ENCODE data around the gene COMT.

COMT gene

GRCh38 chr22:19964701-19965386 is 23.3 kb downstream of the COMT start:
- Mint-ChIP-seq H3K4me1 (ENCODE audit: low read depth) (peaks cover 12% of the 10 kb centered on the region), H3K4me3 (no peak overlapping the region), H3K27ac (no peak overlapping the region), H3K9me3 (no peaks in the 10 kb centered on the region), H3K36me3 (ENCODE audit: low read depth) (peaks cover 11% of the 10 kb centered on the region), H3K27me3 (no peaks in the 10 kb centered on the region)

DNA sequence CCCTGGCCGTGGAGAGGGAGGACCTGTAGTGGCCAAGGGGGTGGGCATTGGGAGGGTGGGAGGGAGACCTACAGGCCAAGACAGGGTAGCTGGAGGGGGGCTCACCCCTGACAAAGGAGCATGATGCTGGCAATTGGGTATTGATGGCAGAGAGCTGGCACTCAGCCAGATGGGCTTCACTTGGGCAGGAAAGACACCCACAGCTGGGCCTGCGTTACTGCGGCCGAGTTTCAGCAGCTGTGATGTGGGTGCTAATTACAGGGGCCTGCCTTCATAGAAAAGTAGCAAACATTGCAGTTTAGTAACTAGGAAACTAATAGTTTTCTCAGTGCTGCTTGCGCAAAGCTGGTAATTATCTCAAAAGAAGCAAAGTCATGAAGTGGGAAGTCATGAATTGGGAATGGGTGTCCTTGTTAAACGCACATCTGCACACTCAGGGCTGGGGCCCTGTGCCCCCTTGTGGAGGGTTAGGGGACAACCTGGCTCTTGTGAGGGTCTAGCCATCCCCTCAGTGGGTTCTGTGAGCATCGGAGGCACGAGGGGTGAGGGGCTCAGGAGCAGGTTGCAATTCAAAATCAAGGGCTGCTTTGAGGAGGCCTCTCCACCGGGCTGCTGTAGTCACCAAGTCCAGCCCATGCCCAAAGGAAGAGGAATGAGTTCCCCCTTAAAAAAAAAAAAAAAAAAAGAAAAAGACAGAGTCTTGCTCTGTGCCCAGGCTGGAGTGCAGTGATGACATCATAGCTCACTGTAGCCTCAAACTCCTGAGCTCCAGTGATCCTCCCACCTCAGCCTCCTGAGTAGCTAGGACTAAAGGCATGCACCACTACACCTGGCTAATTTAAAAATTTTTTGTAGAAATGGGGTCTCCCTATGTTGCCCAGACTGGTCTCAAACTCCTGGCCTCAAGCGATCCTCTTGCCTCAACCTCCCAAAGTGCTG is 24.5 kb downstream of the COMT start:
- Mint-ChIP-seq H3K4me1 (ENCODE audit: low read depth) (peaks cover 13% of the 10 kb centered on the region), H3K4me3 (no peak overlapping the region), H3K36me3 (ENCODE audit: low read depth) (peaks cover 11% of the 10 kb centered on the region), H3K27ac (no peak overlapping the region), H3K9me3 (no peaks in the 10 kb centered on the region), H3K27me3 (no peaks in the 10 kb centered on the region)

GRCh38 chr22:19966908-19967750 is 25.6 kb downstream of the COMT start:
- Mint-ChIP-seq H3K4me3 (no peak overlapping the region), H3K4me1 (ENCODE audit: low read depth) (peaks cover 12% of the 10 kb centered on the region), H3K27me3 (no peaks in the 10 kb centered on the region), H3K9me3 (no peaks in the 10 kb centered on the region), H3K27ac (no peak overlapping the region), H3K36me3 (ENCODE audit: low read depth) (peaks cover 11% of the 10 kb centered on the region)

- Mint-ChIP-seq H3K9me3 (no peaks in the 10 kb centered on the region), H3K4me3 (no peak overlapping the region), H3K27me3 (no peaks in the 10 kb centered on the region), H3K36me3 (ENCODE audit: low read depth) (peaks cover 11% of the 10 kb centered on the region), H3K27ac (no peak overlapping the region), H3K4me1 (ENCODE audit: low read depth) (peaks cover 6% of the 10 kb centered on the region)
Observed at GRCh38 chr22:19967850-19968449, 26.4 kb downstream of the COMT start.

- Mint-ChIP-seq H3K4me1 (ENCODE audit: low read depth) (peaks cover 6% of the 10 kb centered on the region), H3K27me3 (no peaks in the 10 kb centered on the region), H3K27ac (no peak overlapping the region), H3K36me3 (ENCODE audit: low read depth) (peaks cover 11% of the 10 kb centered on the region), H3K4me3 (no peak overlapping the region), H3K9me3 (no peaks in the 10 kb centered on the region)
Observed at GRCh38 chr22:19968450-19968891, 26.9 kb downstream of the COMT start.

GRCh38 chr22:19969141-19969928 is 27.8 kb downstream of the COMT start:
- H3K27ac Mint-ChIP-seq, result no peak overlapping the region
- H3K4me3 Mint-ChIP-seq, result no peak overlapping the region
- H3K4me1 Mint-ChIP-seq (ENCODE audit: low read depth), result peaks cover 6% of the 10 kb centered on the region
- no peaks in the 10 kb centered on the region for H3K27me3 Mint-ChIP-seq
- H3K36me3 Mint-ChIP-seq (ENCODE audit: low read depth), result peaks cover 11% of the 10 kb centered on the region
- no peaks in the 10 kb centered on the region for H3K9me3 Mint-ChIP-seq

DNA sequence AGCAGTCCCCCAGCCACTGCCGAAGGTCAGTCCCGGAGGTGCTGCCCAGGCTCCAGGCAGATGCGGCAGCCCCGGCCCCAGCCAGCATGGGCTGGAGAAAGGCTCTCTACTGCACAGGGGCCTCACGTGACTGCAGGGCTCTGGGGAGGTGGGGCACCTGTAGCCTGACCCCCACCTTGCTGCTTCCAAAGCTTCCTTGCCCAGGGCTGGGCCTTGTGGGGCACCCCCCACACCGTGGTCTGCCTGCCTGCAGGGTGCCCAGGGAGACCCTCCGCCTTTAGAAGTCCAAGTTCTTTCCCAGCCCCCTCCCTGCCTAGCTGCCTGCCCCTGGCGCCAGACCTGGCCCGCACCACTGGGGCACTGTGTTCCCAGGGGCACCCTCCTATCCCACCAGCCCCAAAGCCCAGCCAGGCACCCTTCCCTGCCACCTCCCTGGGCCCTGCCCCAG is 28.5 kb downstream of the COMT start:
- Mint-ChIP-seq H3K4me3 (no peak overlapping the region), H3K27ac (no peak overlapping the region), H3K27me3 (no peaks in the 10 kb centered on the region), H3K36me3 (ENCODE audit: low read depth) (peaks cover 11% of the 10 kb centered on the region), H3K4me1 (ENCODE audit: low read depth) (peaks cover 10% of the 10 kb centered on the region), H3K9me3 (no peaks in the 10 kb centered on the region)

DNA sequence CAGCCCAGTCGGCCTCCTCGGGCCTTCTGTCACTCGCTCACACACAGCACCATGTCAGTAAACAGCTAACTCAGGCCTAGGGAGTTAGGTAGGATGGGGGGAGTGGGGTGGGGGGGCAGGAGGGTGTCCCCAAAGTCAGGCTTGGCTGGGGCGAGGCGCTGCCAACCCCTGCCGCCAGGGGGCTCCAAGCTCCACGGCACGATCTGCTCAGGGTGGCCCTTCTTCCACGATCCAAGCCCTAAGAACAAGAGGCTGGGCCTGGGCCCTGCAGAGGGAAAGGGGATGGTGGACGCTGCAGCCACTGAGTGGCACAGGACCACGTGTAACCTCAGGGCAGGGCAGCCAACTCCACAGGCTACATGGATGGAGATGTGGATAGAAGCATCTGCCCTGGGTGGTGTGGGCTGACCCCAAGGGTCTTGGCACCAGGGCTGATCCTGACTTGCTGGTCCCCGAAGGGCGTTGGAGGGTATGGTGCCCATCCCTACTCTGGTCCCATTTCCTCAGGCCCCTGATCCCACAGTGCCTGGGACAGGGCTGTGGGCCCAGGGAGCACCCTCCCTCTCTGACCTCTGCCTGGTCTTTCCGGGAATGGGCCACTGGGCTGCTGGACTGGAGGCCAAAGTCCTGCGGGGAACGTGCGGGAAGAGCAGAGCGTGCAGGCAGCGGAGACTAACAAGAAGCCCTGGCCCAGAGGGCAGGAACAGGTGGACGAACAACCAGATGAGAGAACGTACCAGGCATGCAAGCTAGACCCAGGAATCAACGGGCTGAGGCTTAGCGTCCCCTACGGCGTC is 29.1 kb downstream of the COMT start:
- Mint-ChIP-seq H3K4me3 (no peak overlapping the region), H3K4me1 (ENCODE audit: low read depth) (peaks cover 14% of the 10 kb centered on the region), H3K27ac (no peak overlapping the region), H3K36me3 (ENCODE audit: low read depth) (peaks cover 11% of the 10 kb centered on the region), H3K27me3 (no peaks in the 10 kb centered on the region), H3K9me3 (no peaks in the 10 kb centered on the region)

DNA sequence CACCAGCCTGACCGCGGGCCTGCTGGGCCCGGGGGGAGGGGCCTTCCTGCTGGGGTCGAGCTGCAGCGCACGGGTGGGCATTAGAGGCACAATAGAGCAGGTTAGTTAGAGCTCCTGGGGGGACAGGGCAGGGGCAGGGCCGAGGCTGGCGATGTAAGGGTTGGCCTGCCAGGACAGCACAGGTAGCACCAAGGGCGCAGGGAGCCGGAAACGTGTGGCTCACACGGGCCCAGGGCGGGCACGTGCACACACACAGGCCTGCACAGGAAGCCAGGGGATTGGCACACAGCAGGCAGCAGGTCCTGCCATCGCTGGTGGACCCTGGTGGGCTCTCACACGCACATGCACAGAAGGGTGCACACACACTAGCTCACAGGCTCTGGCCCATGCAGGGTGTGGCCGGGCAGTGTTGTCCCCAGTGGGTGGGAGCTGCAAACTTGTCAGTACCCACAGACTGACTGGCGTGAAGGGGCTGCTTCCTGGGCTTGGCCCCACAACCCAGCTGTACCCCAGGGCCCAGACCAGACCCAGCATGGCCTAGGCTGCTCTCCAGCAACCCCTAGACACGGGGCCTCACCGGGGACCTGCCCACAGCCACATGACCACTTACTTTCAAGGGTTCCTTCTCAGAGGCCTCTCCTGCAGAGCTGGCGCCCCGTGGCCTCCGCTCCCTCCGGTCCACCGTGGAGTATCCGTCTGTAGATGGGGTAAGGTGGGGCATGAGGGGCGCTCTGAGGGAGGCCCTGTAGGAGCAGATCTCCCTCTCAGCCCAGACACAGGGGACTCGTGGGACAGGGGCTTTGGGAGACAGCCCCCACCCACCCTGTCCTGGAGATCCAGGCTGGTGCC is 29.9 kb downstream of the COMT start:
- H3K36me3 Mint-ChIP-seq (ENCODE audit: low read depth), result peaks cover 7% of the 10 kb centered on the region
- no peak overlapping the region for H3K4me3 Mint-ChIP-seq
- no peaks in the 10 kb centered on the region for H3K9me3 Mint-ChIP-seq
- H3K4me1 Mint-ChIP-seq (ENCODE audit: low read depth), result peaks cover 14% of the 10 kb centered on the region
- H3K27me3 Mint-ChIP-seq, result no peaks in the 10 kb centered on the region
- no peak overlapping the region for H3K27ac Mint-ChIP-seq

- H3K4me3 Mint-ChIP-seq, result no peak overlapping the region
Observed at GRCh38 chr22:19972251-19972650, 30.7 kb downstream of the COMT start.

DNA sequence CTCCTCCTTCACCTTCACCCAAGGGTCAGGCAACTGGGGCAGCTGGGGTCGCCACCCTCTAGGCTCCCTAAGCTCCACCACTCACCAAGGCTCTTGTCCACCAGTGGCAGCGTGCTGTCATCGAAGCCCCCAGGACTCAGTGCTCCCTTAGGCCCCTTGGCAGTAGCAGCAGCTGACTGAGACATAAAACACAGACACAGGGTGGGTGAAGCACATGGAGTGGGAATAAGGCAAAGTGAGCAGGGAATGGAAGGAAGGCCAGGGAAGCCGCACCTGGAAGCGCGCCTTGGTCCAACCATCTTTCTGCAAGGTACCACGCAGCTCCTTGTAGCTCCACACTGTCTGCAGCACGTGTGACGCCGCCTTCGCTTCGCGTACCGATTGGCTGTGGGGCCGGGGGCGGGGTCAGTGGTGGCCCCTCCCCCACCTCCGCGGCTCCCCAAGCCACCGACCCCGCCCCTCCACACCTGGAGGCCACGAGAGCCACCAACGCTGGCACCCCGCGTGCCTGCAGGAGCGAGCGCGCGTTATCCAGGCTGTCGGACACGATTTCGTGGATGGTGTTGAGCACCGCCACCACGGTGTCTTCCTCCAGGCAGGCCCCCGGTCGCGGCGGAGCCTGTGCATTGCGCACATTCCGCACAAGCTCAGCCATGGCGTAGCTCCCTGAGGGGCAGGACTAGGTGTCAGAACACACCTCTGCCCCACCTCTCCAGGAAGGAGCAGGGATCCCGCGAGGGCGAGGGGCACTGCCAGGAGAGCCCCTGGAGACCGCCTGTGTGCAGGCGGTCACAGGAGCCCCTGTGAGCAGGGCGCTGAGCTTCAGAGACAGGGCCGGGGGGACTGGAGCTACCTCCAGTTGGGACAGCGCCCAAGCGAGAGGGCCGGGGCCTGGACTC is 31.3 kb downstream of the COMT start:
- Mint-ChIP-seq H3K27me3 (no peaks in the 10 kb centered on the region), H3K4me1 (ENCODE audit: low read depth) (peaks cover 14% of the 10 kb centered on the region), H3K27ac (no peak overlapping the region), H3K4me3 (no peak overlapping the region), H3K9me3 (no peaks in the 10 kb centered on the region), H3K36me3 (ENCODE audit: low read depth) (no peaks in the 10 kb centered on the region)

More at GRCh38 chr22:19972251-19972650, 30.7 kb downstream of the COMT start:
- peaks cover 14% of the 10 kb centered on the region for H3K4me1 Mint-ChIP-seq (ENCODE audit: low read depth)
- H3K27ac Mint-ChIP-seq, result no peak overlapping the region
- no peaks in the 10 kb centered on the region for H3K27me3 Mint-ChIP-seq
- H3K36me3 Mint-ChIP-seq (ENCODE audit: low read depth), result peaks cover under 1% of the 10 kb centered on the region
- H3K9me3 Mint-ChIP-seq, result no peaks in the 10 kb centered on the region

Data from stimulated activated naive CD8-positive, alpha-beta T cell treated with anti-CD3 and anti-CD28 coated beads, Interleukin-15, Interleukin-2, amounts not matched to agents 100 ng/mL and 50 ng/mL, for 24 hours (primary cell).